Sciatic nerve (tissue), 2 donors: ENCODE measurements around the gene MYRFL. TPM values are rescaled to one million over a fixed set of nuclear protein-coding genes. Genes with fewer than 3 reads are reported as not detected.

Experiments
- ATAC-seq: fragments of 200-7000 bp; cut with Tn5 transposase; one replicate; pipeline ENCODE4 v1.9.1; 2020; ENCODE audit warnings: mild to moderate bottlenecking, moderate library complexity
- DNase-seq: peaks from one replicate; pipeline ENCODE4 v3.0.0-alpha.2; 2020; ENCODE audit warnings: low spot score
- intact Hi-C: fragments of 100-400 bp; cut with DNase I; formaldehyde crosslinking; loops from one replicate; pipeline ENCODE4 v1.14.2; 2022
- total RNA-seq: library from RNA; stranded (reverse); fragmentation: NEBNext Ultra II Directional; extraction: Animal tissue kit (Norgen Biotek cat#: 25700); gene quantifications from one replicate; pipeline ENCODE4 v1.2.1, GENCODE V29; 2021
- donor health status: DM: no; HTN: no; CAD: no.
- donor health status: DM: no; HTN: no; CAD: no.

Gene MYRFL
- total RNA-seq, 1 donor from 2014 or later, result not detected

DNA sequence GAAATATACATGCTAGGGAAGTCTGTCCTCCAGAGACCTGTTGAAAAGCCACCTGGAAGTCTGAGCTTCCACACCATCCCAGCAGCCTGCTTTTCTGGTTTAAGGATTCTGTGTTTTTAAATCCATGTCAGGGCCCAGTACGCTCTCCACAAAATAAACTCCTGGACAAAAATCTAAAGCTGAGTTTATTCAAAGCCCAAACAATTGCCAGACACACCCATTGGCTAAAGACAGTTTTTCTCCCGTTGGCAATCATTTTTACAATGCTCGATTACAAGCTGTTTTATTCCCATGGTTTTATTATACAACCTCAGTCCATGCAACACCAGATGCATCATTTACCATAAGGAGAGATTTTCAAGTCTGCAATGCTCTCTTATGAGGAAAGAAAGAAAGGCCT lies 94.5 kb downstream of the MYRFL start:
- intact Hi-C loops, result no loop called here
- ATAC-seq (no peak), DNase-seq (no peak)

GRCh38 chr12:69921831-69922230 lies 96.8 kb downstream of the MYRFL start:
- intact Hi-C loops, result no loop called here
- ATAC-seq, result no peak

DNA sequence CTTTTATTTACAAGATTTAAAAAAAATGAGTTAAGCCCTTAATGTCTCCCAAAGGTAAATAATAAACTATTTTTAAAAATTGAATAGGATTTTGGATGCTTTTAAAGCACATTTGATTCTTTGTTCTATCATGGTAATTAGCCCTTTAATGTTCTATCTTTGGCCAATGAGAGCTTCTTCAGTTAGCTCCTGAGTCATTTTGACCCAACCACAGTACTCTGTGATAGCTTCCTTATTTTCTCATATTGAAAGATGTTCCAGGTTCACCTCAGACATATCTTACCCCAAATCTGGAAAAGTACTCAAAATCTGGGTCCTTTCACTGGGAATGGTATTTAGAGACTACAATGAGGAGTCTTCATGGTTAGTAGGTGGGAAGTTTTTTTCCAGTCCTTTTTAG lies 98.0 kb downstream of the MYRFL start:
- no peak for ATAC-seq
- intact Hi-C loops, result no loop called here

More at GRCh38 chr12:69921831-69922230, 96.8 kb downstream of the MYRFL start:
- no peak for DNase-seq

GRCh38 chr12:69925291-69925690 lies 100.3 kb downstream of the MYRFL start:
- no peak for DNase-seq
- intact Hi-C loops, result no loop called here
- no peak for ATAC-seq

More for the DNA sequence above, 98.0 kb downstream of the MYRFL start:
- DNase-seq, result no peak

GRCh38 chr12:69927164-69927563 lies 102.1 kb downstream of the MYRFL start:
- ATAC-seq (no peak), DNase-seq (no peak)
- intact Hi-C loops, result no loop called here

DNA sequence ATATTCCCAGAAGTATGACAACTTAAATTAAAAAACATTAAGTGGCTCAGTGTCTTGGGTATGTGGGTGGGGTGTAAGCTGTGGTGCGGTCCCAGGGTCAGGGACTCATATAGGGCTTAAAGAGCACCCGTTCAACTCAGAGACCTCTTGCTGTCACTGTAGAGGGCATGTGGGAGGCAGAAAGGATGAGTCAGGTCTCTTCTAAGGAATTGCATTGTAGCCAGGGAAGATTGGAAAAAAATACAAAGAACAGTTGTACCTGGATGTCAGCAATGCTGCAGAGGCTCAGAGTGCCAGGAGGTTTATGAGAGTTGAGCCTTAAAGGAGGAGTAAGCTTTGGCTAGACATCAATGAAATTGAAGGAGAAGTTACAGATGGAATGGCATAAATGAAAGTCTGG lies 104.1 kb downstream of the MYRFL start:
- ATAC-seq (no peak), DNase-seq (no peak)
- intact Hi-C loops, result no loop called here

- intact Hi-C loops, result no loop called here
- ATAC-seq, result no peak
Measured at GRCh38 chr12:69929531-69929930, 104.5 kb downstream of the MYRFL start.

DNA sequence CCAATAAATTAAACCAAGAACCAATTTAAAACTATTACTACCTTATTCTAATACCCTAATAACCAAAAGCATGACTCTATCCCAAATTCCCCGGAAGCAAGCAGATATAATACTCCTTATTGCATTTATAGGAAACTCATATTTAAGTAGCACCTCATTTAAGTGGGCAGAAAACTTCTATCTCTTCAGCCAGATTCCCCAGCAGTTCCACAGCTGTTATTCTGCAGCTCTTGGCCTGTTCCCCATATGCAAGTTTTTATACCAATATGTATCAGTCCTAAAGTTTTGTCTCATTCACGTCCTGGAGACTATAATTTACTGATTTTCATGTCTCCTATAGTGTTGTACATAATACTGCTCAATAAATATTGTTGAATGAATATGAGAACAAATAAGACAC lies 106.5 kb downstream of the MYRFL start:
- ATAC-seq (no peak), DNase-seq (no peak)
- intact Hi-C loops, result no loop called here

More at GRCh38 chr12:69929531-69929930, 104.5 kb downstream of the MYRFL start:
- no peak for DNase-seq

DNA sequence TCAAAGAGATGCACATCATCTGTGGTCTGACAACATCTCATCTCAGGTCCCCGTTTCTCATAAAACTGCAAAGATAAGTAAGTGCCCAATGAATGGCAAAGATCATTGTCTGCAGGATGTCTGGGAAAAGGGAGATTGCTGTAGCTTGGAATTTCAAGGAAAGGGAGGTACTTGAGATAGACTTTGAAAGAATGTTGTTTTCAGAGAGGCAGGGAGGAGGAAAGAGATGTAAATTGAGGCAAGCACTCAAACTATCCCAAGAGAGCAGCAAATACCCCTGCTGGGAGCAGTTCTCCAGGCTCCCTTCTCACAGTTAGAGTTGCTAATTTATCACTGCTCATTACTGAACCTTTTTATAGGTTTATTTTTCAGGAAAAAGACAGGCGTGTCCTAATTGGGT lies 107.1 kb downstream of the MYRFL start:
- ATAC-seq (no peak), DNase-seq (no peak)
- intact Hi-C loops, result no loop called here

GRCh38 chr12:69932676-69933552 lies 107.9 kb downstream of the MYRFL start:
- no peak for ATAC-seq
- no peak for DNase-seq
- intact Hi-C loops, result no loop called here

GRCh38 chr12:69934011-69934410 lies 109.0 kb downstream of the MYRFL start:
- intact Hi-C loops, result no loop called here
- DNase-seq, result no peak
- ATAC-seq, result no peak

DNA sequence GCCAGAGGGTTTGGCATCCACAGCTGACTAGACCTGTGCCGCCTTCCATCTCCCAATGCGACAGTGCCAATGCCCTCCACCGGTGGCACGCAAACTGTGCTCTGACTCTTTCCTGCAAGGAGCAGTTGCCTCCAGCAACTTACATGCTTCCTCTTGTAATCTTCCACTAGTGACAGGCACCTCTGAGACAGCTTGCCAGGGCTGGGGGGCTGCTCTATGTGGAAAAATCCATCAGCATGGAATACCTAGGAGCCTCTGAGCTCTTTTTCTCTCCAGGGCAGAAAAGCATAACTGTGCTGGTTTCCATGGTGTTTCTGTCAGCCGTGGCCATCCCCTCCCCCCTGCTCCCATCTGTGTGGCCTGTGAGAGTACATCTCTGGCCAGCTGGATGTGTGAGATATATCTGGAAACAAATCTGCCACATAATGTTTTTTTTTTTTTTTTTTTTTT lies 110.6 kb downstream of the MYRFL start:
- DNase-seq, result no peak
- ATAC-seq, result peak; percentile 66
- intact Hi-C loops, result no loop called here

GRCh38 chr12:69936214-69936731 lies 111.2 kb downstream of the MYRFL start:
- ATAC-seq, result no peak
- intact Hi-C loops, result no loop called here
- DNase-seq, result no peak

- ATAC-seq, result no peak
- intact Hi-C loops, result no loop called here
Measured at GRCh38 chr12:69936766-69937165, 111.7 kb downstream of the MYRFL start.

GRCh38 chr12:69947123-69947522 lies 122.1 kb downstream of the MYRFL start:
- DNase-seq, result no peak

More at GRCh38 chr12:69936766-69937165, 111.7 kb downstream of the MYRFL start:
- DNase-seq, result no peak

DNA sequence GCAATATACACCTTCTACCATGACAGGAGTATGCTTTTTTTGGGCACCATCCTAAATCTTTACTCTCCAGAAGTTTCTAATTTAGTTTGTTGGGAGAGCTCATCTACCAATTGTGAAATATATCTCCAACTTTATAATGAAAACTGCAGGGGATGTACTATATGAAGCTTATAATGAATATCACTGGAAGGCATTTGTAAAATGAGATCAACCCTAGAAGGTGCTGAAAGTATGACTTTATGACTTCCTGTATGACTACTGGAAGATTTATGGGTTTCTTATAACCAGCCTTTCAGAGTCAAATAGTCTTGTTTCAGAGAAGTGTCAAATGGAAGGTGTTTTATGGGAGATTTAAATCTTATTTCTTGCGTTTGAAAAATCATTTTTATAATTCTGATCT lies 122.9 kb downstream of the MYRFL start:
- intact Hi-C loops, result no loop called here
- DNase-seq (no peak), ATAC-seq (no peak)

More at GRCh38 chr12:69947123-69947522, 122.1 kb downstream of the MYRFL start:
- no peak for ATAC-seq
- intact Hi-C loops, result no loop called here

DNA sequence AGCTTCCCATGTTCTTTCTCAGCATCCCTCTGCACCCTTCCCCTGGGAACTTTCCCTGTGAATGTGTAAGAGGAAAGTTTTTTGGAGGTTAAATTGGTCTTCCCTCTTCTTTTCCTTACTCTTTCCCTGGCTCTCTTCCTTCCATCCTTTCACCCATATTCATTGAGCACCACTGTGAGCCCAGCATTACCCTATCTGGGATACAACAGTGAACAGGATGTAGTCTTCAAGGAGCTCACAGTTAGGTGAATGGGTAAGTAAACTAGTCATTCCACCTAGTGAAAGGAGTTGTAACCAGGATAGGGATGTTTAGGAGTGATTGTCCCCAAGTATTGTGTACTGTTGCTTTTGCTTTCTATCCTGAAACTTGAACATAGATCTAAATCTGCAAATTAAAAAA lies 123.8 kb downstream of the MYRFL start:
- no peak for DNase-seq
- no peak for ATAC-seq
- intact Hi-C loops, result no loop called here

DNA sequence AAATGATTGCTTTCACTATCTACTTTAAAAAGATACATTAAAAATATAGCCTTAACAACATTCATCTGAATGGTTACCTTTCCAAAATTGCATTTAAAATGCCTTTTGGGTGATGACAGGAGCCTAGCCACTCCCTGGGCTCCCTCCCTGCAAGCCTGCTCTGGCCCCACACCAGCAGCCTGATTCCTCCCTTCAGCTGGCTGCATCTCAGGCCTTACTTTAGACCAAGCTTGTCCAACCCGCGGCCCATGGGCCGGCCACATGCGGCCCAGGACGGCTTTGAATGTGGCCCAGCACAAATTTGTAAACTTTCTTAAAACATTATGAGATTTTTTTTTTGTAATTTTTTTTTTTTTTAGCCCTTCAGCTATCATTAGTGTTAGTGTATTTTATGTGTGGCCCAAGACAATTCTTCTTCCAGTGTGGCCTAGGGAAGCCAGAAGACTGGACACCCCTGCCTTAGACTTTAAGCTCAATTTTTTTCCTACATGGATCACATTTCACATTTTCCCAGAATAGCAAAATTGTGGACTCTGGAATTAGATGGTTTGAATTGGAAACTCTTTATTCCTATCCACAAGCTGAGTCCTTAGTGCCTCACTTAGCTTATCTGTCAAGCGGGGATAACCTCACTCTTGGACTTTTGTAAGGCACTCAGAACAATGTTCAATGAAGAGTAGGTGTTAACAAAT lies 124.4 kb downstream of the MYRFL start:
- DNase-seq (no peak), ATAC-seq (no peak)
- intact Hi-C loops, result no loop called here

DNA sequence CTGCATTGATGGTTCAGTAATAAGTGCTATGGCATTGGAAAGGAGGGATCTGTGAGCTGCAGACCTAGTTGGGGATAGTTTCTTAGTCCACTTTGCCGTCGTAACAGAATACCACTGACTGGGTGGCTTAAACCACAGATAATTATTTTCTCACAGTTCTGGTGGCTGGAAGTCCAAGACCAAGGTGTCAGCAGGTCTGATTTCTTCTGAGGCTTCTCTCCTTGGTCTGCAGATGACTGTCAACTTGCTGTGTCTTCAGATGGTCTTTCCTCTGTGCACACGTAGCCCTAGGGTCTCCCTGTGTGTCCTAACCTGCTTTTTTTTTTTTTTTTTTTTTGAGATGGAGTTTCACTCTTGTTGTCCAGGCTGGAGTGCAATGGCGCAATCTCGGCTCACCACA lies 126.1 kb downstream of the MYRFL start:
- no peak for DNase-seq
- ATAC-seq, result no peak
- intact Hi-C loops, result no loop called here

GRCh38 chr12:69952890-69953289 lies 127.9 kb downstream of the MYRFL start:
- no peak for ATAC-seq
- intact Hi-C loops, result no loop called here
- no peak for DNase-seq
